GM18502 (cell line): Measurements from ENCODE around the gene CDKAL1.
"Not testable (repeated sequence)": the region's sequence is repeated elsewhere in the genome, so short reads cannot be mapped to it uniquely, and the experiment has no call there.

Experiments used
- ATAC-seq: cut with Tn5 transposase; IDR thresholded peaks from one replicate; pipeline ENCODE4 v1.9.1; 2021; ENCODE audit warnings: mild to moderate bottlenecking; ENCODE audit not compliant: unreplicated experiment, poor library complexity

Gene CDKAL1

DNA sequence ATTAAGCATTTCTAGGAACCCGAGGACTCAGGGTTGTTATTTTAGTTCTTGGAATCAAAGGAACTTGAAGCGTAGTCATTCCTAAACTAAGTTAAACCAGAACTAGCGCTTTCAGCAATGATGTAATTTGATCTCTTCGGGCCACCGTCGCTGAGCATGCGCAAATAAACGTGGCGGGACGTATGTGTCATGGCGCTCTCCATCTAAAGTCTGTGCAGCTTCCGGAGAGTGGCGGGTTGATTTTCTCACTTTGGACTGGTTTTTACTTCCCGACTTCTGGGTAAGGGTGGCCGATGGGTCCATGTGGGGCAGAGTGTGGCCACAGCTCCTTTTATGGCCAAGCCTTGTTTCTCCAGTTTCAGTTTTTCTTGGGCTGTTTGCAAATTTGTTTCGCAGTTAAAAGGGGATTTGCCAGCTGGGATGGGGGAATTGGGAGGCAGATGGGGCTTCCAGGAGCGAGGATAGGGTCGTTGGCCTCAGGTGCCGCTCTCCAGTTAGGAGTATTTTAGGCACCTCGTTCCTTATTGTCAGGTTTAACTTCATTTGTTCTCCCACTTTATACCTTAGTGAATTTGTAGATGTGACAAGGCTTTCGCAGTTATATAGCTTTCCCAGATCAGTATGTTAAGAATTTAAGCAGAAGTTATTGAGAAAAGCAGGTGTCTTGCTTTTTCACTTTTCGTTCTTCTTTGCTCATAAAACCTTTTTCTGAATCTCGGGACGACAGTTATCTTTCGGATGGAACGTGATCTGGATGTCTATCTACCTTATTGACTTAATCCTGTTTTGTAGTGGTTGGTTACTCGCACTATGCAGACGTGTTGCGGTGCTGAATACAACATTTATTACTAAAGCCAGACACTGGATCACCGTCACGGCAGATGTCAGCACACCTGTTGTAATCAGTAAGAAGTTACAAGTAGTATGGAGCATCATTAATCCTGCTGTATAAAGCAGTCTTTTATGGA is at the start of gene CDKAL1:
Gene CDKAL1 (plus strand): TSS at position 163 of the 968 bp plus-strand sequence. CDS start 11,894 bp downstream, outside the sequence.
- ATAC-seq, result peak; percentile 85

DNA sequence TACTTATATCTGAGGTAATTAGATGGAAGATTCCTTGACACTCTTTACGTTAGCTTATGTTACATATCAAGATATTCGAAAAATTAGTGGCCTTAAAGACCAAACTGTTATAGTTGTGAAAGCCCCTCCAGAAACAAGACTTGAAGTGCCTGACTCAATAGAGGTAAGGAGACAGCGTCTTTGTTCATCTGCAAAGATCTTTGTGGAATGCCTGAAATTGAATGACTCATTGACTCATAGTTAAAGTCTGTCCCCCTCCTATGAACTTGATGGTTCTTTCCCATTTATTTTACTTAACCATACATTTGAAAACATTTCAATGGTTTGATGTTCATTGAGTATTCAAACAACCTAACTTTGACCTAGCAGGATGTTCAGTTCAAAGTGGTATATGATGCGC is 47.6 kb upstream of the CDKAL1 start:
- no peak for ATAC-seq

DNA sequence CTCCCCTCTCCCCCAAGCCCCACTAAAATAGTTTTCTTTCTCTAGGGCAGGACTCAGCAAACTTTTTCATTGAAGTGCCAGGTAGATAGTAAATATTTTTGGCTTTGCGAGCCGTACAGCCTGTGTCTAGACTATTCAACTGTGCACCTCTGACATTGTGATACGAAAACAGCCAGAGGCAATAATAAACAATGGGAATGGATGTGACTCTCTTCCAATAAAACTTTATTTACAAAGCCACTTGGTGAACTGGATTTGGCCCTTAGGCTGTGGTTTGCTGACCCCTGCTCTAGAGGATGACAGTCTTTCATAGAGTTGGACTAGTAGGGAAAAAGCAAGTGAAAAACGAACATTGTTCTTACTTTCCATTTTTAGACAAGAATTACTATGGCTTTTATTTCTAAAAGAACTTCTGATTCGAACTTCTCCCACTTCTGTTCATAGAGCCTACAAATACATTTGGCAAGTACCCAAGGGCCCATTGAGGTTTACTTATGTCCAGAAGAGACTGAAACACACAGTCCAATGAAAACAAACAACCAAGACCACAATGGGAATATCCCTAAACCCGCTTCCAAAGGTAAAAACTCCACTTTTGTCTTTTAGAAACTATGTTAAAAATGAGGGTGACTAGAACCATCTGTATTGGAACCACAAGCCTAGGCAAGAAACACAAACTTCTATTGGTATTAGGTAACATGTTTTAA is 46.4 kb upstream of the CDKAL1 start:
- no peak for ATAC-seq

DNA sequence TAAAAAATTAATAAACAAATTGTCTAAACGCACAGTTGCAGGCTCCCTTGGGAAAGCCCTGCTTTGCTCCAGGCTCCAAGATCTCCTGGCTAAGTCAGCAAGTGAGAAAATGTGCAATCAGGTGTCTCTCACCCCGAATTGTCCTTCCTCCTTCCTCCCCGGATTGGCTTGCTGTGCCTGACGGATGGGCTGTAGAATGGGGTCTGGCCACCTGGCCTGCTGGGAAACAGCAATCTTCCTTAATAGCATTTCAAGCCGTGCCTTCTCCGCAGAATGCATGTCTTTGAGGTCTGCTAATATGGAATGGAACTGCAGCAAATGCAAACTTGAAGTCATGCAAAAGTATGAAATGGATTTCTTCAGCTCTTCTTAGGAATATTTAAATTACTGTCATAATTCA is 43.7 kb upstream of the CDKAL1 start:
- ATAC-seq, result no peak

DNA sequence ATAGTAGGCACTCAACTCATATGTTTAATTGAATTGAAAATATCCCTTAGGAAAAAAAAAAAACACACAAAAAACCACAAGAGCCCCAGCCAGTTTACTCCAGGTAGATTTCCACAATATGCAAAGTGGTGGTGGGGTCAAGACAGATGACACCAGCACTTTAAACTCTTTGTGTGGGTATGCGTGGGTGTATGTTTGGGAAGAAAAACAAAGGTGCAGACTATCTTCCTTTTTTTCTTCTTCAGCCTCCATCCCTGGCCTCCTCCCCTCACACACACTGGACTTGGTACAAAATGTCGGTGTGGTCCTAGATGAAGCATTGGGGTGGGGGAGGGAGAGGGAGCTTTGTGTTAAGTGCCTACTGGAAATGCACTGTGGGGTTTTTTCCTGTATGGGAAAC is 42.2 kb upstream of the CDKAL1 start:
- no peak for ATAC-seq

DNA sequence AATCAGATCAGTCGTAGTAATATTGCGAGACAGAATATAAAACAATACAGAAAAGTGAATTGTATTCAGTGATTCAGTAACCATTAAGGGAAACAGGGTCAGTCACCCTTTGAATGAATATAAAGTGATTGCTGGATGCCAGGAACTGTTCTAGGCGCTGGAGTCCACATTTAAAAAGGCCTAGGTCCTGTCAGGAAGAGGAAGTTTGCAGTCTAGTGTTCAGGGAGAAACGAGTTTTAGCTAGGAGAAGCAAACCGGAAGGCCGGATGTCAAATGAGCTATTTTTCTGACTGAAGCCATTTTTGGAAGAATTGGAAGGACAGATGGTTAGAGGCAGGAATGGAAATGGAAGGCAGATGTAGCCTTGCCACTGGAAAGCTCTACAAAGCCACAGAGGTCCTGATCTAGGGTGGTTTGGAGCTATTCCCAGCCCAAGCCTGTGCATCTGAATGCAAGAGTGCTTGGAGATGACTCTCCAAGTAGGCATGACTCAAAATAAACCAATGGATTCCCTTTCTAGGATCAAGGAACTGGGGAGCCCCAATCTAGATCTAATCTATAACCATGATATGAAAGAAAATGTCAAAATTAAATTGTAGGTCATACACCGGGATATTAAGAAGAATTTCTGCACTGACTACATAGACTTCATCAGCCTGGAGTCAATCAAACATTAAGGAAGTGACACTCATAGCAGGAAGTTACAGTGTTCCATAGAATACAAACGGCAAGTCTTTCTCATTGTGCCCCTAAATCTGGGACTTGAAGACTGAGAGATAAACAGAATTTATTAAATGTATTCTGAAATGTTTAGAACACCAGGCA is 36.8 kb upstream of the CDKAL1 start:
- no peak for ATAC-seq

DNA sequence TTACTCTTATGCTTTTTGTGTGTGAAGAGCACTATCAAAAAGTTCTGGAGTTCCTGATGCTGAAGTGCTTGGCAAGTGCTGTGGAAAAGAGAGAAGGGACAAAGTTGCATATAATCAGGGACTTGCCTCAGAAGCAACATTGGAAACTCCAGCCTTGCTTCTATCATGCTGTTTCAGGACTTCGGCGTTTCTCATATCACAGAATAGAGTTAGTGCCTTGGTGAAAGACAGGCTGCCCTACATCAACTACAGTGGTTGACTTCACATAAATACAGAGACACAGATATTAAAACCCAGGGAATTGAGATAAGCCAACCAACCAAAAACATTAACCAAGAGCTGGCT is 36.2 kb upstream of the CDKAL1 start:
- no peak for ATAC-seq

DNA sequence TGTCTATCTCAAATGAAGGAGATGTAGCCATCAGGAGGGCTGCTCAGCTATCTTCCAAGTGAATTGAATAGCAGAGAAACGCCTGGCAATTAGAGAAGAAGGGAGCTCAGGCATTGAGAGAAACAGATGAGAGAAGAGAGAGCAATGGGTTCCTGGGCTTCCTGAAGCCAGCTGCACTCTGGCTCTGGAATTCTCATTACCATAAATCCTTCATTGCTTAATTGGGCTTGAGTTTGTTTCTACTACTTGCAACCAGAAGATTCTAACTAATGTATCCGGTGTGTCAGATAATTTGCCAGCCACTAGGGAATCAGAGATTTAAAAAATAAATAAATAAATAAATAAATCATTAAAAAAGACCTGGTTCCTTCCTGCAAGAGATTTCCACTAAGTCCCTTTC is 25.0 kb upstream of the CDKAL1 start:
- ATAC-seq, result no peak

DNA sequence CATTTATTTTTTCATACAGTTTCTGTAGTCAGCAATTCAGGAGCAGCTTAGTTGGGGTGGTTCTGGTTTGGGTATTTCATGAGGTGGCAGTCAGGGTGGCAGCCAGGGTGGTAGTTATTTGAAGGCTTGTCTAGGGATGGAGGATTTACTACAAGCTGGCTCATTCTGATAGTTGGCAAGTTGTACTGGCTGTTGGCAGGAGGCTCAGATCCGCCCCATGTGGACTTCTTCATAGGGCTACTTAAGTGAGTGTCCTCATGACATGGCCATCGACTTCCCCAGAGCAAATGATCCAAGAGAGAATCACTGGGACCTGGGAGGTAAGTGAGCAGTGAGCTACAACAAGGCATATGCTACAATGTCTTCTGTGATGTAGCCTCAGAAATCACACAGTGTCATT is 22.4 kb upstream of the CDKAL1 start:
- ATAC-seq, result no peak

DNA sequence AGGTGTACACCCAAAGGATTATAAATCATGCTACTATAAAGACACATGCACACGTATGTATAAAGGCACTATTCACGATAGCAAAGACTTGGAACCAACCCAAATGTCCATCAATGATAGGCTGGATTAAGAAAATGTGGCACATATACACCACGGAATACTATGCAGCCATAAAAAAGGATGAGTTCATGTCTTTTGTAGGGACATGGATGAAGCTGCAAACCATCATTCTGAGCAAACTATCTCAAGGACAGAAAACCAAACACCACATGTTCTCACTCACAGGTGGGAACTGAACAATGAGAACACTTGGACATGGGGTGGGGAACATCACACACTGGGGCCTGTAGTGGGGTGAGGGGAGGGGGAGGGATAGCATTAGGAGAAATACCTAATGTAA is 9.0 kb upstream of the CDKAL1 start:
- not testable (repeated sequence) for ATAC-seq

DNA sequence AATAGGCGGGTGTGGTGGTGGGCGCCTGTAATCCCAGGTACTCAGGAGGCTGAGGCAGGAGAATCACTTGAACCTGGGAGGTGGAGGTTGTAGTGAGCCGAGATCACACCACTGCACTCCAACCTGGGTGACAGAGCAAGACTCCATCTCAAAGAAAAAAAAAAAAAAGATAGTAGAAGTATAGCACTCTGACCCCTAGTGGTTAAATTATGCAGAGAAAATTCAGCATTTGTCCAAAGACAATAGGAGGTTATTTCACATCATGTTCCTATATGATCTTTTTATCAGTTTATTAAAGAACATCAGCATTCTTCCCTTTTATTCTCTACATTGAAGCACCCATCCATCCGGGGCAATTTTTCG is 5.2 kb upstream of the CDKAL1 start:
- not testable (repeated sequence) for ATAC-seq

DNA sequence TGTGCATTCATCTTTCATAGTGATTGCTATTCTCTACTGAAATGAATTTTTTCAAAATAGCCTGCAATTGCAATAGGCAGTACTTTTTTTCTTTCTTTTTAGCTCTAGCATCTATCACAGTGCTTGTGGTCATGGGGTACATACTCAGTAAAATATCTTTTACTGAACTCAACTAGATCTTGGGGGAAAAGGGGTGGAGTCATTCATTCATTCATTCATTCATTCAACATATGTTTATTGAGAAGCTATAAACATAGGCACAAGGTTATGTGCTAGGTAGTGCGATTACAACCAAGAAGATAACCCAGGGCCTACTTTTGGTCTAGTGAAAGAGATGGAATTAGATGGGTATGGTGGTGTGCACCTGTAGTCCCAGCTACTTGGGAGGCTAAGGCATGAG is 1.4 kb upstream of the CDKAL1 start:
- ATAC-seq, result no peak

DNA sequence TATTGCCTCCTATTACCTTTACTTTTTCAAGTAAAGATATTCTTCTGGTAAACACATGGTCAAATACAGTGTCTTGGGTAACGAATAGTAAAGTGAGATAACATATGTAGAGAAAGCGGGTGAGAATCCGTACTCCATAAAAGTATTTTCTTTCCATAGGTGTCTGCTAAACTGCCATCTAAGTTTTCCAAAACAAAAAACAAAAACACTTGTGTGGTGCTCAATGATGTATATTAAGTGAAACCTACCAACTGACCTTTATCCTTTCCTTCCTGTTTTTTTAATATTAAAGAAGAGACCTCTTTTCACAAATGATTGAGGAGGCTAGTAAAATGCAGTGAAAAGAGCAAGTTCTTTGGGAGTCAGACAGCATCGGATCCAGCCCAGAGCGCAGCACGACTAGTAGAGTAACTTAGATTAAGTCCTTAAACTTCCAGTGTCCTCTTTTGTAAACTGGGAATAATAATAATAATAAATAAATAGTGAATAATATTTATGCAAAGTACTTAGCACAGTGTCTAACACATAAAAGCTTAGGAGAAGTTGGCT is 437 bp upstream of the CDKAL1 start:
- peak; percentile 5 for ATAC-seq

DNA sequence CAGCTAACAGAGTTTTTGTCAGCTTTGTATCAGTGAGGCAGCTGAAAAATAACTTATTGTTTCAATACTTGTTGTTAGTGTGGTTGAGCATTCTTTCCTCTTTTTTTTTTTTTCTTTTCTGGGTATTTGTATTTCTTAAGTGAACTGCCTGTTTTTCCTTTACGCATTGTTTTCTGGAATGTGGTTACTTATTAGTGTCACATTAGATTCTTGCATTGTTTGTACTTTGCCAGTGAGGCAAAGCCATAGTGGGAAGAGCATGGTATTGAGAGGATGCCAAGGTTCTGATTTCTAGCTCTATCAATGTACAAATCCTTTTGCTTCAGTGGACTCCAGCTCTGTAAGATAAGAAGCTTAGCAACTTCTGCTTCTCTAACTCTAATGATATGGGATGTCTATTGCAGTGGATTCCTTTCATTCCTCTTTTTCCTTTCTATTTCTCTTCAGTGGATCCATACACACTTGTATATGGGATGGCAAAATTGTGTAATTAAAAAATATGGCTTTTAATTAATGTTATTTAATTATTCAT is 3.9 kb downstream of the CDKAL1 start:
- ATAC-seq, result no peak

DNA sequence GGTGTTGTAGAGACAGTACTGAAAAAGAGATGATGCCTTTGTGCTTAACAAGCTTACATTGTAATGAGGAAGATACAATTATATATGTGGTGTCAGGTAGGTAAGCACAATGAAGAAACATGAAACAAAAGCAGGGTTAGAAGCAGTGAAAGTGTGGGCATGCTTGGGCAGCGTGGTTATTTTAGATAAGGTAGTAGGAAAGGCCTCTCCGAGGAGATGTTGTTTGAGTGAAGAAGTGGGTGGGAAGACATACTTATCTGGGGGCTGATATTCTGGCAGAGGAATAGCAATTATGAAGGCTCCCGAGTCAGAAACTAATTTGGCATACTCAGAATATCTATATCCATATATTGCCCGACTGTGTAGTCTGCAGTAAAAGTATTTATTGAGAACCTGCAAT is 4.7 kb downstream of the CDKAL1 start:
- ATAC-seq, result no peak

DNA sequence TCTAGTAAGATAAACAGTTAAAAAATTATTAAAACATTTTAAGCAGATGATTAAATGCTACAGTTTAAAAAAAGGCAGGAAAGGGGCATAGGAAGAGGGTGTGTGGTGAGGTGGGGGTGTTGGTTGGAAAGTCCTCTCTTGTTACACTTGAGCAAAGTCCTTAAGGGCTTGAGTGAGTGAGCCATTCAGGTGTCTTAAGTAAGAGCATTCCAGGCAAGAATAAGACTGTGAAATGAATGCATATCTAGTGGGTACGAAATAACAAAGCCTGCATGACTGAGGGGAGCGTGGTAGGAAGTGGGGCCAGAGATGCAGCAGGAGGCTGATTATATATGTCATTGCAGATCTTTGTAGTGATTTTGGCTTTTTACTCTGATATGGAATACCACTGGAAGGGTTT is 5.1 kb downstream of the CDKAL1 start:
- ATAC-seq, result no peak

DNA sequence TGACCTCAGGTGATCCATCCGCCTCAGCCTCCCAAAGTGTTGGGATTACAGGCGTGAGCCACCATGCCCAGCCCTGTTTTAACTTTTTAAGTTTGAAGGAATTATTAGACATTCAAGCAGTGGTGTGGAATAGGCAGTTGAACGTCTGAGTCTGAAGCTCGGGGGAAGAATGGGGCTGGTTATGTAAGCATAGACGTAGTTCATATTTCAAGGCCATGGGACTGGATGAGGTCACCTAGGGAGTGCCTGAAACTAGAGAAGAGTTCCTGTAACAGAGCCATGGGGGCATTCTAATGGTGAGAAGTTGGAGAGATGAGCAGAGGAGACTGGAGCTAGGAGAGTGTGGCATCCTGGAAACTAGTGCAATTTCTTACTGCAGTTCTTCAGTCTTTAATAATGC is 6.4 kb downstream of the CDKAL1 start:
- ATAC-seq, result no peak

DNA sequence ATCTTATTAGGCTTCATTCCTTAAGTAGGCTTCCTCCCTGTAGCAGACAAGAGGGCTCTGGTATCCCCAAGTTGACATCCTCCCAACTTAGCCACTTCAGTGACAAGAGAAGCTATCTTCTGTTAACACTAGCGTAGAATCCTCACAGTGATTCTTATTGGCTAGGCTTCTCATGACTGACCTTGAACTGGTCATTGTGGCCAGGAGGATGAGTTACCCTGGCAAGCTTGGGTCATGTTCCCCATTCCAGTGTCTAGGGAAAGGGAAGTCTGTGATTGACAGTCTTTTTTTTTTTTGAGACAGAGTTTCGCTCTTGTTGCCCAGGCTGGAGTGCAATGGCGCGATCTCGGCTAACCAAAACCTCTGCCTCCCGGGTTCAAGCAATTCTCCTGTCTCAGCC is 7.1 kb downstream of the CDKAL1 start:
- ATAC-seq, result no peak

DNA sequence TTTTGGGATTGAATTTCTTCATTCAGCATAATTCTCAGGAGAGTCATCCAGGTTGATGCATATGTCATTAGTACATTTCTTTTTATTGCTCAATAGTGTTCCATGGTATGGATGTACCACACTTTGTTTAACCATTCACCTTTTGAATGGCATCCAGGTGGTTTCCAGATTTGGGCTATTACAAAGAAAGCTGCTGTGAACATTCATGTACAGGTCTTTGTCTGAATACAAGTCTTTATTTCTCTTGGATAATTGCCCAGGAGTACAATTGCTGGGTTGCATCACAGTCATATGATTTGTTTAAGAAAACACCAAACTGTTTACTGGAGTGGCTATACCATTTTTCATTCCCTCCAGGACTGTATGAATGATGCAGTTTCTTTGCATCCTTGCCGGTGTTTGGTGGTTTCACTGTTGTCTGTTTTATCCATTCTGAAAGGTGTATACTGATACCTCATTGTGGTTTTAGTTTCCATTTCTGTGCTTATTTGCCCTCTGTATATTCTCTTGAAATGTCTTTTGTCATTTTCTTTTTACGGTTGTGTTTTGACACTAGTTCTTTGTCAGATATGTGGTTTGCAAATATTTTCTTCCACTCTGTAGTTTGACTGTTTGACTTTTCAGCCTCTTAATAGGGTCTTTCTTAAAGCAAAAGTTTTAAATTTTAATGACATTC is 8.8 kb downstream of the CDKAL1 start:
- peak; percentile 99 for ATAC-seq

DNA sequence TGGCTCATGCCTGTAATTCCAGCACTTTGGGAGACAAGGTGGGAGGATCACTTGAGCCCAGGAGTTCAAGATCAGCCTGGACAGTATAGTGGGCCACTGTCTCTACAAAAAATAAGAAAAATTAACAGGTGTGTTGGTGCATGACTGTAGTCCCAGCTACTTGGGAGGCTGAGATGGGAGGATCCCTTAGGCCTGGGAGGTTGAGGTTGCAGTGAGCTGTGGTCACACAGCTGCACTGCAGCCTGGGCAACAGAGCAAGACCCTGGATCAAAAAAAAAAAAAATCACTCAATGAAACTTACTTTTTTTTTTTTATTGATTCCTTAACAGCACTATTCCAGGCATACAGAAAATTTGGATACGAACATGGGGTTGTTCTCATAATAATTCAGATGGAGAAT is 14.0 kb downstream of the CDKAL1 start:
- ATAC-seq, result no peak
